GM12878 (cell line): ENCODE data around the gene LTBP4. TPM values are rescaled to one million over a fixed set of nuclear protein-coding genes. Genes with fewer than 3 reads are reported as not detected.

ENCODE experiments used
- ATF3 ChIP-seq: IDR thresholded peaks from 2 replicates; pipeline ENCODE4 v1.6.1; 2011; ENCODE audit warnings: low read depth, mild to moderate bottlenecking, low read length, moderate library complexity, borderline replicate concordance; ENCODE audit errors: extremely low read depth
- BACH1 ChIP-seq: fragments of 450-650 bp; IDR thresholded peaks from 2 replicates; pipeline ENCODE4 v1.6.1; 2017; ENCODE audit warnings: mild to moderate bottlenecking, borderline replicate concordance
- BCL3 ChIP-seq: IDR thresholded peaks from 2 replicates; pipeline ENCODE4 v1.6.1; 2011; ENCODE audit warnings: borderline replicate concordance, low read depth, mild to moderate bottlenecking, moderate library complexity, low read length; ENCODE audit not compliant: insufficient read depth, poor library complexity, severe bottlenecking
- CREB1 ChIP-seq: IDR thresholded peaks from 2 replicates; pipeline ENCODE4 v1.6.1; 2012; ENCODE audit warnings: low read depth, mild to moderate bottlenecking, inconsistent platforms
- DPF2 ChIP-seq: fragments of 450-650 bp; IDR thresholded peaks from 2 replicates; pipeline ENCODE4 v1.6.1; 2017; ENCODE audit warnings: mild to moderate bottlenecking
- EZH2 ChIP-seq: IDR thresholded peaks from 2 replicates; pipeline ENCODE4 v1.6.1; 2012; ENCODE audit warnings: low read depth, mild to moderate bottlenecking, control low read depth, inconsistent platforms, low read length, borderline replicate concordance; ENCODE audit not compliant: control insufficient read depth
- IKZF2 ChIP-seq, 2 experiments: fragments of 450-650 bp; IDR thresholded peaks; 2 replicates each; pipeline ENCODE4 v1.6.1; 2017; ENCODE audit warnings: mild to moderate bottlenecking in 2 of 2, moderate library complexity in 2 of 2
- KAT2A ChIP-seq: conservative IDR thresholded peaks from 2 replicates; pipeline ENCODE4 v1.6.1; 2011; ENCODE audit warnings: low read depth, low read length; ENCODE audit not compliant: control insufficient read depth
- MTA2 ChIP-seq: fragments of 450-650 bp; IDR thresholded peaks from 2 replicates; pipeline ENCODE4 v1.6.1; 2016; ENCODE audit warnings: low read depth, mild to moderate bottlenecking, moderate library complexity
- MYB ChIP-seq: fragments of 150-350 bp; IDR thresholded peaks from 2 replicates; pipeline ENCODE4 v1.6.1; 2014; ENCODE audit warnings: mild to moderate bottlenecking, low read depth, low read length, borderline replicate concordance
- NFXL1 ChIP-seq: fragments of 450-650 bp; IDR thresholded peaks from 2 replicates; pipeline ENCODE4 v1.6.1; 2017; ENCODE audit warnings: antibody characterized with exemption, mild to moderate bottlenecking, borderline replicate concordance
- NFYB ChIP-seq: IDR thresholded peaks from 2 replicates; pipeline ENCODE4 v1.6.1; 2011; ENCODE audit warnings: low read depth, mild to moderate bottlenecking, low read length, improper control_type of control experiment, moderate library complexity; ENCODE audit not compliant: insufficient read depth
- NR2F1 ChIP-seq: fragments of 450-650 bp; conservative IDR thresholded peaks from 2 replicates; pipeline ENCODE4 v1.6.1; 2017; ENCODE audit warnings: mild to moderate bottlenecking
- PBX3 ChIP-seq: IDR thresholded peaks from 2 replicates; pipeline ENCODE4 v1.6.1; 2011; ENCODE audit warnings: mild to moderate bottlenecking, low read depth, low read length, moderate library complexity; ENCODE audit not compliant: insufficient replicate concordance
- RAD51 ChIP-seq: fragments of 450-650 bp; IDR thresholded peaks from 2 replicates; pipeline ENCODE4 v1.6.1; 2016; ENCODE audit warnings: moderate library complexity, mild to moderate bottlenecking, inconsistent platforms
- RCOR1 ChIP-seq: conservative IDR thresholded peaks from 2 replicates; pipeline ENCODE4 v1.6.1; 2012; ENCODE audit warnings: low read depth, low read length, improper control_type of control experiment
- RUNX3 ChIP-seq: IDR thresholded peaks from 2 replicates; pipeline ENCODE4 v1.6.1; 2012; ENCODE audit warnings: low read length, inconsistent platforms
- SPI1 ChIP-seq: IDR thresholded peaks from 2 replicates; pipeline ENCODE4 v1.6.1; 2011; ENCODE audit warnings: low read depth, mild to moderate bottlenecking, low read length, moderate library complexity, borderline replicate concordance; ENCODE audit not compliant: insufficient read depth
- STAT3 ChIP-seq: IDR thresholded peaks from 2 replicates; pipeline ENCODE4 v1.6.1; 2011; ENCODE audit warnings: low read depth, low read length, improper control_type of control experiment
- TAF1 ChIP-seq: IDR thresholded peaks from 2 replicates; pipeline ENCODE4 v1.6.1; 2011; ENCODE audit warnings: mild to moderate bottlenecking, low read depth, low read length, borderline replicate concordance
- USF1 ChIP-seq: IDR thresholded peaks from 2 replicates; pipeline ENCODE4 v1.6.1; 2011; ENCODE audit warnings: borderline replicate concordance, low read depth, mild to moderate bottlenecking, moderate library complexity, mixed read lengths, low read length; ENCODE audit not compliant: insufficient read depth; ENCODE audit errors: extremely low read length
- ZBTB11 ChIP-seq: fragments of 450-650 bp; formaldehyde crosslinking; IDR thresholded peaks from 2 replicates; pipeline ENCODE4 v1.5.0; 2022; ENCODE audit warnings: mild to moderate bottlenecking, missing genetic modification characterization
- ZNF217 ChIP-seq: fragments of 450-650 bp; IDR thresholded peaks from 2 replicates; pipeline ENCODE4 v1.6.1; 2017; ENCODE audit warnings: antibody characterized with exemption, mild to moderate bottlenecking
- polyA plus RNA-seq, 11 experiments: library from polyadenylated mRNA; depleted of rRNA in 4 of 11; unstranded in 6 of 11; stranded (reverse) in 5 of 11; fragments of >200 nt; fragmentation: Nextera tagmentation in 4 of 11; fragmentation: Illumina TruSeq in 1 of 11; extraction: Ambion mirVana in 4 of 11; extraction: Trizol in 1 of 11; gene quantifications; 1 replicate in 1 of 11; 2 replicates in 10 of 11; pipeline versions ENCODE4 v1.2.1 to v1.2.3, GENCODE V29; 2011 to 2016; ENCODE audit warnings: inconsistent platforms in 2 of 11, missing spikeins in 2 of 11, low read depth in 1 of 11
- total RNA-seq, 4 experiments: library from RNA; depleted of rRNA in 3 of 4; stranded (reverse); fragments of >200 nt in 3 of 4; fragmentation: Illumina TruSeq in 1 of 4; extraction: Trizol in 1 of 4; gene quantifications; 2 replicates each; pipeline versions ENCODE4 v1.2.1 to v1.2.3, GENCODE V29; 2013 to 2021

The LTBP4 gene
- total and polyA plus RNA-seq, 10 of the 15 experiments (the other 5 are each of a cell fraction or from before 2014, with no cell fraction given), result 0.09 to 34.6 (median 8.5) TPM; not detected in 1

- TF ChIP-seq ZBTB11 (CRISPR knock-in tag) (no peak), IKZF2 (IDR thresholded peaks at IDR 0.05) (peak in 1 of 2 experiments; percentile 27; a peak in 2 of 4 replicates), NFYB (no peak), ZNF217 (no peak), EZH2 (no peak), MYB (no peak), BACH1 (peak; percentile 18; the same call in 1 of the 2 replicates), CREB1 (0 out of 2 replicates have a peak, but pooled peaks have one; percentile 13), NR2F1 (no peak), DPF2 (peak; percentile 81), TAF1 (no peak), USF1 (peak; percentile 51), ATF3 (no peak), RUNX3 (no peak), MTA2 (no peak), NFXL1 (0 out of 2 replicates have a peak, but pooled peaks have one; percentile 41), RAD51 (no peak), PBX3 (no peak), BCL3 (no peak), STAT3 (no peak), RCOR1 (no peak), SPI1 (no peak), KAT2A (no peak)
Observed at GRCh38 chr19:40605216-40605971, 4.2 kb downstream of the LTBP4 start (continued).
